ENCODE results near the gene PA2G4. TPM values are rescaled to one million over a fixed set of nuclear protein-coding genes. Genes with fewer than 3 reads are reported as not detected.

PA2G4 gene
- total and polyA plus RNA-seq, 2 of the 4 experiments (the other 2 are of a cell fraction) = 158 to 198 TPM

- TF ChIP-seq USF2 (IDR thresholded peaks at IDR 0.05; ENCODE audit: low read depth, low read length) = no peak
Measured at GRCh38 chr12:56157201-56158028, 53.1 kb downstream of the PA2G4 start (continued).
